Peyer's patch (tissue), 4 donors: ENCODE results near the gene TNFAIP3. TPM values are rescaled to one million over a fixed set of nuclear protein-coding genes. Genes with fewer than 3 reads are reported as not detected.

Source experiments
- DNase-seq, 3 donors: peaks; one replicate each; pipeline ENCODE4 v3.0.0-alpha.2; 2017 to 2019
- H3K27ac ChIP-seq, 4 donors: fragments of 200-600 bp; sonication (generic); one replicate each; pipeline ENCODE4 v1.5.1; 2016 to 2019
- H3K27me3 ChIP-seq, 2 donors: fragments of 200-600 bp; sonication (generic); one replicate each; pipeline ENCODE4 v1.5.1; 2019
- H3K36me3 ChIP-seq, 3 donors: fragments of 200-600 bp; sonication (generic); one replicate each; pipeline ENCODE4 v1.5.1; 2016 to 2019
- H3K4me1 ChIP-seq, 4 donors: fragments of 200-600 bp; sonication (generic); one replicate each; pipeline ENCODE4 v1.5.1; 2016 to 2019
- H3K4me3 ChIP-seq, 4 donors: fragments of 200-600 bp; sonication (generic); 1 replicate in 3 of 4; 2 replicates in 1 of 4; pipeline ENCODE4 v1.5.1; 2016 to 2019; ENCODE audit warnings: mild to moderate bottlenecking in 1 of 4
- H3K9me3 ChIP-seq, 4 donors: fragments of 200-600 bp; sonication (generic); one replicate each; pipeline ENCODE4 v1.5.1; 2016 to 2019; ENCODE audit warnings: mild to moderate bottlenecking in 1 of 4
- CTCF ChIP-seq, 6 experiments: fragments of 450-650 bp in 4 of 6; fragments of 200-600 bp in 2 of 6; sonication (generic) in 1 of 6; IDR thresholded peaks; one replicate each; pipeline ENCODE4 v1.5.1; 2017 to 2019; ENCODE audit warnings: antibody characterized with exemption in 6 of 6, mild to moderate bottlenecking in 3 of 6, moderate library complexity in 1 of 6
- POLR2A ChIP-seq, 2 donors: fragments of 450-650 bp; IDR thresholded peaks; one replicate each; pipeline ENCODE4 v1.5.1; 2017; ENCODE audit warnings: antibody characterized with exemption in 2 of 2, mild to moderate bottlenecking in 2 of 2, moderate library complexity in 2 of 2
- total RNA-seq, 4 donors: library from RNA; depleted of rRNA; stranded (reverse); fragments of >200 nt; gene quantifications; one replicate each; pipeline ENCODE4 v1.1.0, GENCODE V29; 2016

Gene TNFAIP3
- total RNA-seq, 4 donors from 2014 or later, result 19.3 to 66.8 (median 30.6) TPM

- H3K9me3 ChIP-seq, result no peaks in the 10 kb centered on the region
- no peaks in the 10 kb centered on the region for H3K27me3 ChIP-seq
- H3K4me1 ChIP-seq, result peaks cover 0 to 36% (median 16%) of the 10 kb centered on the region in 4 donors
- peak in 1 of 3 donors; percentile 75 for DNase-seq
- peaks cover 0 to 59% (median 4%) of the 10 kb centered on the region in 3 donors for H3K36me3 ChIP-seq
- TF ChIP-seq POLR2A (IDR thresholded peaks at IDR 0.05), result no peak
- TF ChIP-seq CTCF (IDR thresholded peaks at IDR 0.05), result no peak
- peak overlapping the region; percentile 43 to 71 (median 57) for H3K27ac ChIP-seq
- H3K4me3 ChIP-seq, result no peak overlapping the region
These were observed 7.4 kb downstream of the TNFAIP3 start for GRCh38 chr6:137874204-137875057.

- H3K4me3 ChIP-seq, result no peak overlapping the region
- no peak for TF ChIP-seq POLR2A (IDR thresholded peaks at IDR 0.05)
- TF ChIP-seq CTCF (IDR thresholded peaks at IDR 0.05), result no peak
- H3K9me3 ChIP-seq, result no peaks in the 10 kb centered on the region
- H3K4me1 ChIP-seq, result peaks cover 0 to 36% (median 13%) of the 10 kb centered on the region in 4 donors
- H3K27ac ChIP-seq, result peak overlapping the region in 2 of 4 donors; percentile 42 to 67
- DNase-seq, result no peak
- peaks cover 0 to 66% (median 4%) of the 10 kb centered on the region in 3 donors for H3K36me3 ChIP-seq
- no peaks in the 10 kb centered on the region for H3K27me3 ChIP-seq
These were observed 8.0 kb downstream of the TNFAIP3 start for GRCh38 chr6:137875058-137875520.

- Histone ChIP-seq H3K36me3 (peaks cover 0 to 71% (median 4%) of the 10 kb centered on the region in 3 donors), H3K4me1 (peaks cover 0 to 34% (median 13%) of the 10 kb centered on the region in 4 donors), H3K27me3 (no peaks in the 10 kb centered on the region), H3K9me3 (no peaks in the 10 kb centered on the region), H3K27ac (peak overlapping the region in 1 of 4 donors; percentile 17), H3K4me3 (no peak overlapping the region)
- TF ChIP-seq CTCF (IDR thresholded peaks at IDR 0.05), result no peak
- no peak for TF ChIP-seq POLR2A (IDR thresholded peaks at IDR 0.05)
- no peak for DNase-seq
These were observed 8.5 kb downstream of the TNFAIP3 start for GRCh38 chr6:137875606-137876005.

- no peaks in the 10 kb centered on the region for H3K27me3 ChIP-seq
- peaks cover 0 to 26% (median 13%) of the 10 kb centered on the region in 4 donors for H3K4me1 ChIP-seq
- H3K36me3 ChIP-seq, result peaks cover 0 to 80% (median 4%) of the 10 kb centered on the region in 3 donors
- H3K9me3 ChIP-seq, result no peaks in the 10 kb centered on the region
- H3K27ac ChIP-seq, result no peak overlapping the region
- TF ChIP-seq POLR2A (IDR thresholded peaks at IDR 0.05) (no peak), CTCF (IDR thresholded peaks at IDR 0.05) (no peak)
- no peak for DNase-seq
- no peak overlapping the region for H3K4me3 ChIP-seq
These were observed 9.5 kb downstream of the TNFAIP3 start for GRCh38 chr6:137876547-137876946.

GRCh38 chr6:137877113-137877512 lies 10.1 kb downstream of the TNFAIP3 start:
- Histone ChIP-seq H3K27me3 (no peaks in the 10 kb centered on the region), H3K27ac (no peak overlapping the region), H3K4me3 (no peak overlapping the region), H3K9me3 (no peaks in the 10 kb centered on the region), H3K4me1 (peaks cover 0 to 25% (median 11%) of the 10 kb centered on the region in 4 donors), H3K36me3 (peaks cover 0 to 83% (median 4%) of the 10 kb centered on the region in 3 donors)
- DNase-seq, result no peak
- TF ChIP-seq CTCF (IDR thresholded peaks at IDR 0.05), result no peak
- TF ChIP-seq POLR2A (IDR thresholded peaks at IDR 0.05), result no peak
